GM12878 (cell line): ENCODE measurements around the gene RBSN. TPM values are rescaled to one million over a fixed set of nuclear protein-coding genes. Genes with fewer than 3 reads are reported as not detected.

Experiments
- ATAC-seq: fragments of 200-7000 bp; cut with Tn5 transposase; 3 replicates; pipeline ENCODE4 v1.9.1; 2020; ENCODE audit warnings: mild to moderate bottlenecking, moderate library complexity
- BruUV-seq: library from RNA; stranded (reverse); fragments of 400-500 nt; replicated peaks from 2 replicates; lab custom pipeline; 2021; lab: Mats Ljungman, UMichigan
- CTCF ChIA-PET: fragments of 300-600 bp; sonication (Branson Sonifier 250); formaldehyde crosslinking; extraction: SDS; loops from one replicate; lab custom pipeline; 2021; ENCODE audit warnings: inconsistent platforms; lab: Yijun Ruan, JAX
- POLR2A ChIA-PET: fragments of 350-600 bp; formaldehyde crosslinking; extraction: SDS; loops from one replicate; lab custom pipeline; 2021; ENCODE audit warnings: inconsistent platforms; lab: Charles Lee
- RAD21 ChIA-PET: fragments of 300-600 bp; sonication (Branson Sonifier 250); formaldehyde crosslinking; loops from one replicate; lab custom pipeline; 2023; ENCODE audit warnings: antibody characterized with exemption; ENCODE audit not compliant: unreplicated experiment; lab: Charles Lee
- SMC1A ChIA-PET: fragments of 300-600 bp; sonication (Branson Sonifier 250); formaldehyde crosslinking; loops from one replicate; lab custom pipeline; 2023; ENCODE audit not compliant: unreplicated experiment, uncharacterized antibody; lab: Charles Lee
- DNase-seq: peaks from one replicate; pipeline ENCODE4 v3.0.0-alpha.2; 2011; ENCODE audit warnings: low read depth, low spot score
- FAIRE-seq: peaks from 3 replicates; lab custom pipeline; 2011; peaks lifted over from hg19 to GRCh38; lab: Jason Lieb, UNC
- H2AFZ ChIP-seq: 2 replicates; pipeline ENCODE4 v1.6.0; 2011; ENCODE audit warnings: low read depth, low read length, control low read depth; ENCODE audit not compliant: control insufficient read depth
- H3K27ac ChIP-seq: 2 replicates; pipeline ENCODE4 v1.5.1; 2011; ENCODE audit warnings: control low read depth; ENCODE audit not compliant: control insufficient read depth, insufficient read depth
- H3K27me3 ChIP-seq, 2 experiments: replicated peaks in 1 of 2; 2 replicates each; pipeline versions ENCODE4 v1.6.0 to v1.6.1; 2011; ENCODE audit warnings: low read length in 1 of 2; ENCODE audit not compliant: control insufficient read depth in 2 of 2, insufficient read depth in 2 of 2
- H3K36me3 ChIP-seq, 2 experiments: 2 replicates each; pipeline ENCODE4 v1.5.1; 2011; ENCODE audit warnings: low read length in 1 of 2; ENCODE audit not compliant: control insufficient read depth in 2 of 2, insufficient read depth in 2 of 2
- H3K4me1 ChIP-seq: 2 replicates; pipeline ENCODE4 v1.6.1; 2011; ENCODE audit warnings: mild to moderate bottlenecking, low read length, moderate library complexity, mixed read lengths; ENCODE audit not compliant: control insufficient read depth, insufficient read depth
- H3K4me2 ChIP-seq: 2 replicates; pipeline ENCODE4 v1.6.0; 2011; ENCODE audit warnings: control low read depth; ENCODE audit not compliant: control insufficient read depth, insufficient read depth
- H3K4me3 ChIP-seq: fragments of 200-600 bp; sonication (generic); 2 replicates; pipeline ENCODE4 v1.5.1; 2016
- H3K79me2 ChIP-seq: 2 replicates; pipeline ENCODE4 v1.6.0; 2011; ENCODE audit warnings: low read length; ENCODE audit not compliant: control insufficient read depth, insufficient read depth
- H3K9ac ChIP-seq: 2 replicates; pipeline ENCODE4 v1.8.0; 2011; ENCODE audit warnings: low read length, control low read depth, mixed read lengths; ENCODE audit not compliant: control insufficient read depth, insufficient read depth
- H3K9me3 ChIP-seq: replicated peaks from 3 replicates; pipeline ENCODE4 v1.5.1; 2011; ENCODE audit warnings: mild to moderate bottlenecking, low read length; ENCODE audit not compliant: control insufficient read depth, insufficient read depth
- H4K20me1 ChIP-seq: 2 replicates; pipeline ENCODE4 v1.6.0; 2011; ENCODE audit not compliant: control insufficient read depth, insufficient read depth
- BACH1 ChIP-seq: fragments of 450-650 bp; IDR thresholded peaks from 2 replicates; pipeline ENCODE4 v1.6.1; 2017; ENCODE audit warnings: mild to moderate bottlenecking, borderline replicate concordance
- BHLHE40 ChIP-seq, 2 experiments: fragments of 450-650 bp in 1 of 2; IDR thresholded peaks; 2 replicates each; pipeline ENCODE4 v1.6.1; 2011 to 2017; ENCODE audit warnings: low read depth in 2 of 2, borderline replicate concordance in 1 of 2, improper control_type of control experiment in 1 of 2, low read length in 1 of 2, mild to moderate bottlenecking in 1 of 2
- CBX3 ChIP-seq: fragments of 200-600 bp; sonication (generic); IDR thresholded peaks from 2 replicates; pipeline ENCODE4 v1.6.1; 2016; ENCODE audit warnings: low read depth, borderline replicate concordance
- CBX5 ChIP-seq: sonication (generic); IDR thresholded peaks from 2 replicates; pipeline ENCODE4 v1.6.1; 2016; ENCODE audit warnings: low read depth, moderate library complexity, mild to moderate bottlenecking, inconsistent platforms
- CHD2 ChIP-seq: IDR thresholded peaks from 2 replicates; pipeline ENCODE4 v1.6.1; 2011; ENCODE audit warnings: low read depth, low read length, improper control_type of control experiment, borderline replicate concordance
- ESRRA ChIP-seq: IDR thresholded peaks from 2 replicates; pipeline ENCODE4 v1.6.1; 2012; ENCODE audit warnings: mild to moderate bottlenecking, low read length, improper control_type of control experiment
- HDAC2 ChIP-seq: fragments of 200-600 bp; sonication (generic); IDR thresholded peaks from 2 replicates; pipeline ENCODE4 v1.6.1; 2017
- KLF5 ChIP-seq: fragments of 450-650 bp; IDR thresholded peaks from 2 replicates; pipeline ENCODE4 v1.6.1; 2014; ENCODE audit warnings: mild to moderate bottlenecking; ENCODE audit not compliant: partially characterized antibody
- MEF2B ChIP-seq: fragments of 450-650 bp; IDR thresholded peaks from 2 replicates; pipeline ENCODE4 v1.6.1; 2018; ENCODE audit warnings: mild to moderate bottlenecking, moderate library complexity; ENCODE audit not compliant: partially characterized antibody, poor library complexity, severe bottlenecking
- PAX8 ChIP-seq: fragments of 450-650 bp; IDR thresholded peaks from 2 replicates; pipeline ENCODE4 v1.6.1; 2017; ENCODE audit warnings: mild to moderate bottlenecking, moderate library complexity
- POLR2A ChIP-seq: IDR thresholded peaks from 2 replicates; pipeline ENCODE4 v1.6.1; 2011; ENCODE audit warnings: low read depth, mild to moderate bottlenecking, low read length
- RBBP5 ChIP-seq: fragments of 200-600 bp; sonication (generic); conservative IDR thresholded peaks from 2 replicates; pipeline ENCODE4 v1.6.1; 2016
- SMAD1 ChIP-seq: fragments of 450-650 bp; IDR thresholded peaks from 2 replicates; pipeline ENCODE4 v1.6.1; 2018; ENCODE audit warnings: mild to moderate bottlenecking, low read depth; ENCODE audit not compliant: partially characterized antibody
- SP1 ChIP-seq: IDR thresholded peaks from one replicate; pipeline ENCODE4 v1.6.1; 2011; ENCODE audit warnings: low read depth, low read length
- SREBF2 ChIP-seq: IDR thresholded peaks from 2 replicates; pipeline ENCODE4 v1.6.1; 2012; ENCODE audit warnings: mild to moderate bottlenecking, low read length
- TCF3 ChIP-seq: IDR thresholded peaks from 2 replicates; pipeline ENCODE4 v1.6.1; 2012; ENCODE audit warnings: low read depth, mild to moderate bottlenecking, low read length, borderline replicate concordance; ENCODE audit not compliant: insufficient read depth
- WRNIP1 ChIP-seq: IDR thresholded peaks from 2 replicates; pipeline ENCODE4 v1.6.1; 2011; ENCODE audit warnings: low read depth, low read length, improper control_type of control experiment, borderline replicate concordance
- ZNF207 ChIP-seq: fragments of 450-650 bp; IDR thresholded peaks from 2 replicates; pipeline ENCODE4 v1.6.1; 2014; ENCODE audit warnings: antibody characterized with exemption, mild to moderate bottlenecking, borderline replicate concordance
- WGBS: methylation state at CpG from one replicate; pipeline ENCODE4 v1.1.6; 2016; ENCODE audit warnings: low lambda C conversion rate; ENCODE audit not compliant: insufficient replicate concordance, insufficient coverage; ENCODE audit errors: missing lambda C conversion rate; 5-methylcytosine and 5-hydroxymethylcytosine counted together
- in situ Hi-C: fragments of 300-500 bp; cut with MboI; formaldehyde crosslinking; loops from 9 replicates; pipeline ENCODE4 v1.14.3; 2018; ENCODE audit warnings: mixed read lengths
- intact Hi-C: fragments of 100-400 bp; cut with micrococcal nuclease; formaldehyde crosslinking; loops from one replicate; pipeline ENCODE4 v1.14.2; 2022; ENCODE audit not compliant: unreplicated experiment
- polyA plus RNA-seq, 11 experiments: library from polyadenylated mRNA; depleted of rRNA in 4 of 11; unstranded in 6 of 11; stranded (reverse) in 5 of 11; fragments of >200 nt; fragmentation: Nextera tagmentation in 4 of 11; fragmentation: Illumina TruSeq in 1 of 11; extraction: Ambion mirVana in 4 of 11; extraction: Trizol in 1 of 11; gene quantifications; 1 replicate in 1 of 11; 2 replicates in 10 of 11; pipeline versions ENCODE4 v1.2.1 to v1.2.3, GENCODE V29; 2011 to 2016; ENCODE audit warnings: inconsistent platforms in 2 of 11, missing spikeins in 2 of 11, low read depth in 1 of 11
- total RNA-seq, 4 experiments: library from RNA; depleted of rRNA in 3 of 4; stranded (reverse); fragments of >200 nt in 3 of 4; fragmentation: Illumina TruSeq in 1 of 4; extraction: Trizol in 1 of 4; gene quantifications; 2 replicates each; pipeline versions ENCODE4 v1.2.1 to v1.2.3, GENCODE V29; 2013 to 2021
- TF ChIP-seq, protein P1 (sequence below): fragments of 450-650 bp; IDR thresholded peaks from 2 replicates; pipeline ENCODE4 v1.6.1; 2016; ENCODE audit warnings: mild to moderate bottlenecking

The RBSN gene
- total and polyA plus RNA-seq, 10 of the 15 experiments (the other 5 are each of a cell fraction or from before 2014, with no cell fraction given) = 2.0 to 17.5 (median 10.5) TPM

DNA sequence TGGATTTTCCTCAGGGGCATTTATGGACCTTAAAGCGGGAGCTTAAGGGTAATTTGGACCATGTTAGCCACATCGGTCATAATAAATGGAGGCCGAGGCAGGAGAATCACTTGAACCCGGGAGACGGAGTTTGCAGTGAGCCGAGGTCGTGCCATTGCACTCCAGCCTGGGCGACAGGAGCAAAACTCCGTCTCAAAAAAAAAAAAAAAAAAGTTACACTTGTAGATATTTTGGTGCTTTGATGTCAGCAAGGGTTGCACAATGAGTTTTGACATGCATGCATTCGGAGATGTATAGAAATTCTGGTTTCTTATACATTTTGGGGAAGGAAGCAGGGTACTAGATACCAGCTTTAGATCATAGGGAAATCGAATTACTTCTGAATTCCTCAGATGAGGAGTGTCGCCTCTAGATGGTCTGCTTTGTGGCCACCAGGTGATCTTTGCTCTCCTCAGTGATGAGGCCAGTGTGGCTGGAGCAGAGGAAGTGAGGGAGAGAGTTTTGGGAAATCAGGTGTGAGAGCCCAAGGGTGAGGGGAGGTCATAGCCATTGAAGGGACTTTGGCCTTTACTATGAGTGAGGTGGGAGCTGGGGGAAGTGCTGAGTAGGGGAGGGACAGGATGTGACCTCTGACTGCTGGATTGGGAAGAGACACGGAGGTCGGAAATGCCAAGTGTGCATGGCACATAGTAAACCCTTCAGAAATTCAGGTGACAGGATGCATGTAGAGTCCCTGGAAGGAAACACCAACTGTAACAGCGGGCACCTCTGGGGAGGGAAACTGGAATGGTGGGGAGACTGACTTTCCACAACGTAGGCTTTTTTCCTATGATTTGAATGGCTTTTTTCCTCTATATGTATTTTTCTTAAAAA lies 8.4 kb upstream of the RBSN start:
- Histone ChIP-seq H3K27ac (no peak overlapping the region), H3K4me1 (no peaks in the 10 kb centered on the region), H3K4me2 (no peak overlapping the region), H3K4me3 (no peak overlapping the region), H3K36me3 (no peaks in the 10 kb centered on the region), H3K9me3 (no peaks in the 10 kb centered on the region), H3K27me3 (no peaks in the 10 kb centered on the region), H2AFZ (no peak overlapping the region), H3K79me2 (no peaks in the 10 kb centered on the region), H4K20me1 (no peaks in the 10 kb centered on the region), H3K9ac (no peak overlapping the region)
- ChIA-PET CTCF (interaction anchor here (0.7 to 5.3 kb wide), 34 partner anchors 9 to 743 kb away, joined by 3 to 68 read pairs (median 5); partner anchors contain the start of genes CAPN7 and RBSN), RAD21 (interaction anchor here (0.5 to 2.6 kb wide), 14 partner anchors 8 to 456 kb away, joined by 3 to 31 read pairs (median 4); partner anchors contain the start of genes CCDC174 and RBSN), SMC1A (interaction anchor here (0.9 to 2.9 kb wide), 18 partner anchors 10 to 318 kb away, joined by 3 to 14 read pairs (median 3); partner anchors contain the start of gene CAPN7), POLR2A (interaction anchor here (0.7 to 1.1 kb wide), 2 partner anchors 8 to 152 kb away, joined by 3 to 4 read pairs; partner anchors contain the start of gene RBSN)
- DNase-seq (no peak), FAIRE-seq (no peak), ATAC-seq (no peak; the same call in 2 of the 3 replicates)
- in situ Hi-C loops = no loop called here
- 50% methylated on average over 16 of the region's 16 CpGs for WGBS
- no peak for TF ChIP-seq RBBP5
- no peak for TF ChIP-seq CBX5
- no peak for TF ChIP-seq SMAD1
- TF ChIP-seq ZNF207 = no peak
- TF ChIP-seq MEF2B = no peak
- TF ChIP-seq TCF3 = no peak
- TF ChIP-seq SREBF2 = no peak
- no peak for TF ChIP-seq ESRRA
- no peak for TF ChIP-seq BACH1
- TF ChIP-seq, protein P1, sequence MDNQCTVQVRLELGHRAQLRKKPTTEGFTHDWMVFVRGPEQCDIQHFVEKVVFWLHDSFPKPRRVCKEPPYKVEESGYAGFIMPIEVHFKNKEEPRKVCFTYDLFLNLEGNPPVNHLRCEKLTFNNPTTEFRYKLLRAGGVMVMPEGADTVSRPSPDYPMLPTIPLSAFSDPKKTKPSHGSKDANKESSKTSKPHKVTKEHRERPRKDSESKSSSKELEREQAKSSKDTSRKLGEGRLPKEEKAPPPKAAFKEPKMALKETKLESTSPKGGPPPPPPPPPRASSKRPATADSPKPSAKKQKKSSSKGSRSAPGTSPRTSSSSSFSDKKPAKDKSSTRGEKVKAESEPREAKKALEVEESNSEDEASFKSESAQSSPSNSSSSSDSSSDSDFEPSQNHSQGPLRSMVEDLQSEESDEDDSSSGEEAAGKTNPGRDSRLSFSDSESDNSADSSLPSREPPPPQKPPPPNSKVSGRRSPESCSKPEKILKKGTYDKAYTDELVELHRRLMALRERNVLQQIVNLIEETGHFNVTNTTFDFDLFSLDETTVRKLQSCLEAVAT = no peak
- no peak for TF ChIP-seq POLR2A
- TF ChIP-seq WRNIP1 = no peak
- TF ChIP-seq BHLHE40 (IDR thresholded peaks at IDR 0.05; ENCODE audit: borderline replicate concordance in 1 of 2, low read depth in 2 of 2, low read length in 1 of 2) = no peak
- TF ChIP-seq CHD2 = no peak
- TF ChIP-seq PAX8 = no peak
- TF ChIP-seq CBX3 = no peak
- TF ChIP-seq HDAC2 = no peak
- TF ChIP-seq KLF5 = no peak
- no peak for TF ChIP-seq SP1
- no TSS peak for BruUV-seq
- intact Hi-C loops = loop anchor here (5.0 kb wide), 1 partner anchor 135 kb away; no protein-coding TSS in a partner anchor
